T-helper 2 cell treated with Interferon-gamma antibody and Interleukin-4, amounts not matched to agents 100 ng/mL and 5 ng/mL, for 36 hours (primary cell): ENCODE measurements around the gene SRRM1. TPM values are rescaled to one million over a fixed set of nuclear protein-coding genes. Genes with fewer than 3 reads are reported as not detected.
"Not testable (repeated sequence)": the region's sequence is repeated elsewhere in the genome, so short reads cannot be mapped to it uniquely, and the experiment has no call there.

Source experiments
- intact Hi-C: fragments of 100-400 bp; cut with micrococcal nuclease; formaldehyde crosslinking; loops from one replicate; pipeline ENCODE4 v1.15.1; 2023
- total RNA-seq: library from RNA; stranded (reverse); gene quantifications from 2 replicates; pipeline ENCODE4 v1.2.3, GENCODE V29; 2022

SRRM1 gene
- total RNA-seq, 1 donor from 2014 or later: 202 TPM

- intact Hi-C loops: no loop called here
Measured at GRCh38 chr1:24693827-24694379, 50.8 kb downstream of the SRRM1 start.

- intact Hi-C loops: no loop called here
Measured at GRCh38 chr1:24694380-24694843, 51.3 kb downstream of the SRRM1 start.

- intact Hi-C loops: no loop called here
Measured at GRCh38 chr1:24695202-24695974, 52.3 kb downstream of the SRRM1 start.

GRCh38 chr1:24696041-24696755 is 53.1 kb downstream of the SRRM1 start:
- intact Hi-C loops: no loop called here

GRCh38 chr1:24696756-24697330 is 53.7 kb downstream of the SRRM1 start:
- intact Hi-C loops: no loop called here

- intact Hi-C loops: not testable (repeated sequence)
Measured at GRCh38 chr1:24697453-24698001, 54.4 kb downstream of the SRRM1 start.

- intact Hi-C loops: not testable (repeated sequence)
Measured at GRCh38 chr1:24698326-24698725, 55.2 kb downstream of the SRRM1 start.

- intact Hi-C loops: no loop called here
Measured at GRCh38 chr1:24699628-24700027, 56.5 kb downstream of the SRRM1 start.

GRCh38 chr1:24702511-24703293 is 59.6 kb downstream of the SRRM1 start:
- intact Hi-C loops: no loop called here

- intact Hi-C loops: no loop called here
Measured at GRCh38 chr1:24704411-24705259, 61.5 kb downstream of the SRRM1 start.

- intact Hi-C loops: no loop called here
Measured at GRCh38 chr1:24705260-24706073, 62.4 kb downstream of the SRRM1 start.

- intact Hi-C loops: not testable (repeated sequence)
Measured at GRCh38 chr1:24706074-24706389, 62.9 kb downstream of the SRRM1 start.

GRCh38 chr1:24707687-24708086 is 64.6 kb downstream of the SRRM1 start:
- intact Hi-C loops: no loop called here

- intact Hi-C loops: no loop called here
Measured at GRCh38 chr1:24708938-24709337, 65.8 kb downstream of the SRRM1 start.

GRCh38 chr1:24709791-24710441 is 66.8 kb downstream of the SRRM1 start:
- intact Hi-C loops: no loop called here

- intact Hi-C loops: no loop called here
Measured at GRCh38 chr1:24711329-24711728, 68.2 kb downstream of the SRRM1 start.

- intact Hi-C loops: no loop called here
Measured at GRCh38 chr1:24713176-24713575, 70.1 kb downstream of the SRRM1 start.

GRCh38 chr1:24713736-24714135 is 70.6 kb downstream of the SRRM1 start:
- intact Hi-C loops: no loop called here
